ENCODE measurements around the gene TBC1D8B. TPM values are rescaled to one million over a fixed set of nuclear protein-coding genes. Genes with fewer than 3 reads are reported as not detected.

Gene TBC1D8B
- total and polyA plus RNA-seq, 2 of the 8 experiments (the other 6 are each of a cell fraction or from before 2014, with no cell fraction given), result 0.91 to 8.4 TPM

- CTCF ChIA-PET (ENCODE audit: partially characterized antibody), result interaction anchor here (1.6 to 5.6 kb wide), 4 partner anchors 9 to 58 kb away, joined by 3 to 50 read pairs (median 20); partner anchors contain the start of gene CLDN2
- Histone ChIP-seq H3K27me3 (replicated peaks in 1 of 4; ENCODE audit: control insufficient read depth in 3 of 4, extremely low read depth in 1 of 4, insufficient read depth in 3 of 4, low read length in 3 of 4) (no peaks in the 10 kb centered on the region), H4K5ac (ENCODE audit: insufficient read length, low read depth, low read length) (no peak overlapping the region), H4K20me1 (replicated peaks in 1 of 2; ENCODE audit: control insufficient read depth in 1 of 2, insufficient read depth in 2 of 2, low read length in 2 of 2) (no peaks in the 10 kb centered on the region), H2BK120ac (replicated peaks; ENCODE audit: low read depth, low read length) (no peak overlapping the region), H3K79me2 (ENCODE audit: control insufficient read depth in 1 of 2, insufficient read depth in 2 of 2, low read length in 2 of 2) (no peaks in the 10 kb centered on the region), H3K23ac (ENCODE audit: insufficient read length) (no peak overlapping the region), H3K79me1 (ENCODE audit: low read depth, low read length) (no peaks in the 10 kb centered on the region), H3K4me2 (ENCODE audit: insufficient read depth in 1 of 2, low read depth in 2 of 2, low read length in 2 of 2) (no peak overlapping the region), H3K23me2 (ENCODE audit: low read depth, low read length) (no peaks in the 10 kb centered on the region), H2BK20ac (ENCODE audit: low read length) (no peak overlapping the region), H4K8ac (ENCODE audit: extremely low read depth, insufficient read depth, low read length) (no peak overlapping the region), H3K18ac (ENCODE audit: extremely low read depth, low read length) (no peak overlapping the region), H3K9me3 (ENCODE audit: insufficient read depth in 2 of 2, low read depth in 1 of 2, low read length in 1 of 2) (no peaks in the 10 kb centered on the region), H2AK5ac (ENCODE audit: low read depth, low read length) (no peak overlapping the region), H2BK12ac (ENCODE audit: low read depth, low read length) (no peak overlapping the region), H3K14ac (ENCODE audit: insufficient read length) (no peak overlapping the region), H2BK15ac (ENCODE audit: low read length) (no peak overlapping the region), H3K36me3 (ENCODE audit: control insufficient read depth in 2 of 4, insufficient read depth in 4 of 4, low read length in 3 of 4) (no peaks in the 10 kb centered on the region), H2BK5ac (ENCODE audit: low read depth, low read length) (no peak overlapping the region), H3K4me1 (replicated peaks in 1 of 4; ENCODE audit: control insufficient read depth in 3 of 4, insufficient read depth in 4 of 4, low read length in 3 of 4) (no peaks in the 10 kb centered on the region; a peak in 1 of 7 replicates), H3K9ac (replicated peaks in 1 of 4; ENCODE audit: extremely low read depth in 1 of 4, low read depth in 3 of 4, low read length in 3 of 4) (no peak overlapping the region), H2AFZ (ENCODE audit: low read length) (no peak overlapping the region), H3K4ac (replicated peaks; ENCODE audit: insufficient read length, low read depth, low read length) (no peak overlapping the region), H3K27ac (ENCODE audit: low read depth, low read length) (no peak overlapping the region), H4K91ac (replicated peaks; ENCODE audit: insufficient read length, low read length) (no peak overlapping the region), H3K4me3 (ENCODE audit: extremely low read depth in 1 of 4, insufficient read depth in 2 of 4, low read depth in 3 of 4, low read length in 4 of 4) (no peak overlapping the region), H3K56ac (replicated peaks; ENCODE audit: insufficient read length, low read depth, low read length) (no peak overlapping the region)
- no peak for DNase-seq (ENCODE audit: low read depth in 1 of 2, low spot score in 2 of 2)
- POLR2A ChIA-PET (ENCODE audit: partially characterized antibody), result no interaction called here
- TF ChIP-seq SP2 (IDR thresholded peaks at IDR 0.05; ENCODE audit: low read length) (no peak), NRF1 (IDR thresholded peaks at IDR 0.05; ENCODE audit: low read depth, low read length) (no peak), TAF7 (optimal IDR thresholded peaks at IDR 0.05; ENCODE audit: borderline replicate concordance, low read depth, low read length) (no peak), GABPA (IDR thresholded peaks at IDR 0.05; ENCODE audit: borderline replicate concordance, insufficient read depth, low read length) (no peak), CHD1 (IDR thresholded peaks at IDR 0.05; ENCODE audit: low read depth, low read length) (no peak), ATF3 (IDR thresholded peaks at IDR 0.05; ENCODE audit: insufficient read depth, low read depth, low read length) (no peak), TBP (IDR thresholded peaks at IDR 0.05; ENCODE audit: low read depth, low read length) (no peak), BCL11A (IDR thresholded peaks at IDR 0.05; ENCODE audit: low read depth in 2 of 2, low read length in 2 of 2) (no peak), E2F6 (IDR thresholded peaks at IDR 0.05) (no peak), ZNF274 (IDR thresholded peaks at IDR 0.05; ENCODE audit: borderline replicate concordance, extremely low read depth, low read length) (no peak)
- FAIRE-seq, result no peak
- 68% methylated on average over 3 of the region's 4 CpGs; no CpG with 5 or more reads in 1 of the 2 experiments for WGBS, 2 experiments (ENCODE audit: extremely low coverage in 1 of 2, insufficient coverage in 1 of 2, insufficient read length in 1 of 2, insufficient replicate concordance in 2 of 2, low coverage in 1 of 2, low lambda C conversion rate in 2 of 2, missing lambda C conversion rate in 1 of 2)
Measured at GRCh38 chrX:106901781-106902219, 99.3 kb downstream of the TBC1D8B start.

All from H1 (cell line).